GM12872 (cell line): ENCODE results near the gene B3GALT2.

Experiments
- TF ChIP-seq, protein P1 (sequence below): IDR thresholded peaks from 3 replicates; pipeline ENCODE4 v1.5.1; 2011; ENCODE audit warnings: low read depth, mild to moderate bottlenecking, low read length, moderate library complexity; ENCODE audit not compliant: insufficient read depth

Gene B3GALT2

DNA sequence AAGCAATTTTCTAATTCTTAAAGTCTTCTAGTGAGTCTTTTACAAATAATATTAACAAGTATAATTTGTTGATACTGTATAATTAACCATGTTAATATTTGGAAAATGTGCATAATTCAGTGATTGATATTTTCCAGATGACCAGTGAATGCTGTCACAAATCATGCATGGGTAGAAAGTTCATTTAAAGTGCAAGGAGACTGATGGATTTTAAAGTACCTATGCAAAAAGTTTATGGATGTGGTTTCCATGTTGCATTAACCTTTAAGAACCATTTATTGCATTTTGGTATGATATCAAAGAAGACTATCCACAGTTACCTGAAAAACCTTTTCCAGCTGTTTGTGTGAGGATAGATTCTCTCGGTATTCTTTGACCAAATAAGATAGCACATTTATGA, 41.4 kb downstream of the B3GALT2 start:
- TF ChIP-seq, protein P1, sequence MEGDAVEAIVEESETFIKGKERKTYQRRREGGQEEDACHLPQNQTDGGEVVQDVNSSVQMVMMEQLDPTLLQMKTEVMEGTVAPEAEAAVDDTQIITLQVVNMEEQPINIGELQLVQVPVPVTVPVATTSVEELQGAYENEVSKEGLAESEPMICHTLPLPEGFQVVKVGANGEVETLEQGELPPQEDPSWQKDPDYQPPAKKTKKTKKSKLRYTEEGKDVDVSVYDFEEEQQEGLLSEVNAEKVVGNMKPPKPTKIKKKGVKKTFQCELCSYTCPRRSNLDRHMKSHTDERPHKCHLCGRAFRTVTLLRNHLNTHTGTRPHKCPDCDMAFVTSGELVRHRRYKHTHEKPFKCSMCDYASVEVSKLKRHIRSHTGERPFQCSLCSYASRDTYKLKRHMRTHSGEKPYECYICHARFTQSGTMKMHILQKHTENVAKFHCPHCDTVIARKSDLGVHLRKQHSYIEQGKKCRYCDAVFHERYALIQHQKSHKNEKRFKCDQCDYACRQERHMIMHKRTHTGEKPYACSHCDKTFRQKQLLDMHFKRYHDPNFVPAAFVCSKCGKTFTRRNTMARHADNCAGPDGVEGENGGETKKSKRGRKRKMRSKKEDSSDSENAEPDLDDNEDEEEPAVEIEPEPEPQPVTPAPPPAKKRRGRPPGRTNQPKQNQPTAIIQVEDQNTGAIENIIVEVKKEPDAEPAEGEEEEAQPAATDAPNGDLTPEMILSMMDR = no peak

DNA sequence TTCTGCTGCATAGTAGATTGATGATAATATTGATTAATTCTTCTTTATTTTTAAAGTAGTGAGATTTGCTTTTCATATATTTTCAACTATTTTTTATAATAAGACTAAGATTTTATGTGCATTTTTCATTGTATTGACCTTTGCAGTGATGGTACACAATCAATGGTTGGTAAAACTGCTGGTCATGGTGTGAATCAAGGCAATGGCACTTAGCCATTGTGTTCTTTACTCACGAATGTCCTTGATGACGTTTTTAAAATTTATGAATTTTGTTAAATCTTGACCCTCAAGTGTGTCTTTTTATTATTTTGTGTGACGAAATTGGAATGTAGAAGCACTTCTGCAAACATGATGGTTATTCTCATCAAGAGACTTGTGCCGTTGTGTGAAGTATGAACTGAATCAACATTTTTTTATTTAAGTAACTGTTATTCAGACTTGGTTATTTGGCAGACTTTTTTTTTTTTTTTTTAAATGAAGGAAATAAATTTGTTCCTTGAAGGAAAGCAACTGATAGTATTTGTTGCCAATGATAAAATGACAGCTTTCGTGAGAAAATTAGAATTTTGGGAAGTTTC, 42.0 kb downstream of the B3GALT2 start:
- TF ChIP-seq, protein P1 = no peak

DNA sequence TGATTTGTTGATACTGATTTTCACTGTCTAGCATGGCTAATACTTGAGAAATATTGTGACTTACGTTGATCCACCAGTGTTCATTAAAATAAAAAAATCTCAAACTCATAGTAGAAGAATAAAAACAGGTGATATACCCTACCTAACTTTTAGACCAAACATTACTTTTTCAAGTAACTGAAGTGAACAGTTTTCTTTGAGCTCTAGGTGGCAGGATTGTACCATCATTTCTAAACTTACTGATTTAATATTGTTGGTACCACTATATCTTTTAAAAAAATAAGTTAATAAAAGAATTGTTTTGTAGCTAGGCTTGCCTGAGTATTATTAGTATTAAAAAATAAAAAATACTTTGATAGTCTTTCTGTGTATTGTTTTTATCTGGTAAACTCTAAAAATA, 43.1 kb downstream of the B3GALT2 start:
- TF ChIP-seq, protein P1 = 0 out of 3 replicates have a peak, but pooled peaks have one; percentile 3

DNA sequence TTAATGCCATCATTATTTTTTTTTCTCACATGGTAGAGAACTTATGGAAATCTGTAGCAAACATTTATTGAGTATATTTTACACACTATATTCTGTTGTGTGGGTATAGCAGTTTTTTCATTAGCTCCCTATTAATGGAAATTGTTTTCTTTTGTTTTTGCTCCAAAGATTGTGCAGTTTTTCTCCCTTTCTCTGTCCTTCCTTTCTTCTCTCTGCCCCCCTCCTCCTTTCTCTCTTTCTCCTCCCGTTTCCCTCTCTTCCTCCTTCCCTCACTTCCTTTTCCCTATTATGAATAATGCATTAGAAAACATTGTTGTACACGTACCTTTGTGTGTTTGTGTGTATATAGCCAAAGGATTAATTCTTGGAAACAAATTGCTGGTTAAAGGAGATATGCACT, 44.0 kb downstream of the B3GALT2 start:
- TF ChIP-seq, protein P1 = no peak

DNA sequence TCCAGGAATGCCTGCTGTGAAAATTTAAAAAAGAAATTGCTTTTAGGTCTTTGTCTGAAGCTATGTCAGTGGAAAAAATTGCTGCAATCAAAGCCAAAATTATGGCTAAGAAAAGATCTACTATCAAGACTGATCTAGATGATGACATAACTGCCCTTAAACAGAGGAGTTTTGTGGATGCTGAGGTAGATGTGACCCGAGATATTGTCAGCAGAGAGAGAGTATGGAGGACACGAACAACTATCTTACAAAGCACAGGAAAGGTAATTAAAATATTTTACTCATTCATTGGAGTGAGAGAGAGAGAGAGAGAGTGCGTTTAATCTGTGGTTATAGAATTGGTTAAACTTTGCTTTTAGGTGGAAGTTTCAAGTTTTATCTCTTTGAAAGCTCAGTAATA, 44.6 kb downstream of the B3GALT2 start:
- TF ChIP-seq, protein P1 = no peak

DNA sequence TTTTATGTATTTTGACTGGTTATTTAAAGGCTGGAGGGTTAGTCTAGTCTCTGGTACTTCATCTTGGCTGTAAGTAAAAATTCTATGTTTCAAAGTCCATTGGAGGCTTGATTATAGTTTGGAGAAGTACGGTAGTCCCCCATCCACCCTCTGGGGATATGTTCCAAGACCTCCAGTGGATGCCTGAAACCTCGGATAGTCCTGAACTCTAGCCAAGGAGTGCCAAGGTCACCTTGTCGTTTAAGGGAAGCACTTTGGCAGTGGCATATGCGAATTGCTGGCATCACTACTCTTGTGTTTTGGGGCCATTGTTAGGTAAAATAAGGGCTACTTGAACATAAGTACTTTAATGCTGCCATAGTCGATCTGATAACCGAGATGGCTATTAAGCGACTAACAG, 46.2 kb downstream of the B3GALT2 start:
- TF ChIP-seq, protein P1 = no peak

DNA sequence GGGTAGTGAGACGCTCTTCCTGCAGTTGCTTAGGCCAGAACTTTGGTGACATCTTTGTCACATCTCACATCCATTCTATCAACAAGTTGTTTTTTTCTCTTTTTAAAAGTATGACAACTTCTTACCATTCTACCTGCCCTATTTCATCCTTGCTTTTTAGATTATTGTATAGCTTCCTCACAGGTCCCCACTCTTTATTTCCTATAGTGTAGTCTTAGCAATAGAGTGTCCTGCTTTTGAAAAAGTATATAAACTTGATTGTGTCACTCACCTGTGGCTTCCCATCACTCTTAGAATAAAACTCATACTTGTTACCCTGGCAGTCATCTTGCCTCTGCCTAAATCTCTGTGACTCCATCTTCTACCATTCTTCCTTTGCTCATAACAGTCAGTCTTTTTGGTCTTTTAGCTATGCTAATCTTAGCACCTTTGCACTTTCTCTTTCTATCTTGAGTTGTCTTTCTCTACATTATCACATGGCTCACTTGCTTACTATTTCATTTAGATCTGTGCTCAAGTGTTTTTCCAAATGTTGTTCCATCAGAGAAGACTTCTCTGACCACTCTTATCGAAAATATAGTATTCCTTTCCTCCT, 55.0 kb downstream of the B3GALT2 start:
- TF ChIP-seq, protein P1 = no peak
